ENCODE measurements around the gene DAP3. TPM values are rescaled to one million over a fixed set of nuclear protein-coding genes. Genes with fewer than 3 reads are reported as not detected.

Gene DAP3
- total and polyA plus RNA-seq, 10 of the 15 experiments (the other 5 are each of a cell fraction or from before 2014, with no cell fraction given): 60.0 to 223 (median 138) TPM

GRCh38 chr1:155725142-155725541 lies 36.3 kb downstream of the DAP3 start (continued):
- TF ChIP-seq NKRF (conservative IDR thresholded peaks at IDR 0.05): no peak
- TF ChIP-seq TCF12 (IDR thresholded peaks at IDR 0.05; ENCODE audit: low read depth, low read length): no peak
- TF ChIP-seq, protein P1, sequence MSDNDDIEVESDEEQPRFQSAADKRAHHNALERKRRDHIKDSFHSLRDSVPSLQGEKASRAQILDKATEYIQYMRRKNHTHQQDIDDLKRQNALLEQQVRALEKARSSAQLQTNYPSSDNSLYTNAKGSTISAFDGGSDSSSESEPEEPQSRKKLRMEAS (IDR thresholded peaks at IDR 0.05; ENCODE audit: low read depth, low read length): no peak
- no peak for TF ChIP-seq CREM (IDR thresholded peaks at IDR 0.05; ENCODE audit: low read depth)
- TF ChIP-seq EP300 (IDR thresholded peaks at IDR 0.05; ENCODE audit: borderline replicate concordance in 1 of 2, control insufficient read depth in 1 of 2, low read depth in 2 of 2, low read length in 2 of 2): no peak
- no peak for TF ChIP-seq TAF1 (IDR thresholded peaks at IDR 0.05; ENCODE audit: borderline replicate concordance, low read depth, low read length)

GRCh38 chr1:155729031-155729898 lies 40.4 kb downstream of the DAP3 start:
- Histone ChIP-seq H3K79me2 (ENCODE audit: control insufficient read depth, insufficient read depth, low read length) (no peaks in the 10 kb centered on the region), H3K9ac (ENCODE audit: control insufficient read depth, insufficient read depth, low read length) (no peak overlapping the region), H3K27me3 (replicated peaks in 1 of 2; ENCODE audit: control insufficient read depth in 2 of 2, insufficient read depth in 2 of 2, low read length in 1 of 2) (no peaks in the 10 kb centered on the region), H3K4me1 (ENCODE audit: control insufficient read depth, insufficient read depth, low read length) (no peaks in the 10 kb centered on the region), H3K4me3 (no peak overlapping the region), H3K9me3 (replicated peaks; ENCODE audit: control insufficient read depth, insufficient read depth, low read length) (no peaks in the 10 kb centered on the region), H3K36me3 (ENCODE audit: control insufficient read depth in 2 of 2, insufficient read depth in 2 of 2, low read length in 1 of 2) (peaks cover 8 to 14% of the 10 kb centered on the region in 2 experiments), H3K27ac (ENCODE audit: control insufficient read depth, insufficient read depth) (no peak overlapping the region), H2AFZ (ENCODE audit: control insufficient read depth, low read depth, low read length) (no peak overlapping the region), H3K4me2 (ENCODE audit: control insufficient read depth, insufficient read depth) (no peak overlapping the region), H4K20me1 (ENCODE audit: control insufficient read depth, insufficient read depth) (no peaks in the 10 kb centered on the region)
- SMC1A ChIA-PET (ENCODE audit: uncharacterized antibody, unreplicated experiment): interaction anchor here (0.8 to 1.5 kb wide), 5 partner anchors 9 to 92 kb away, joined by 3 to 6 read pairs (median 3); no protein-coding TSS in a partner anchor
- FAIRE-seq: peak; percentile 72
- no peak for DNase-seq (ENCODE audit: low read depth, low spot score)
- ATAC-seq: peak; percentile 73
- CTCF ChIA-PET: interaction anchor here (0.8 to 1.8 kb wide), 12 partner anchors 15 to 478 kb away, joined by 3 to 7 read pairs (median 3); no protein-coding TSS in a partner anchor
- 78% methylated on average over 12 of the region's 12 CpGs for WGBS (ENCODE audit: insufficient coverage, insufficient replicate concordance, low lambda C conversion rate, missing lambda C conversion rate)
- BruUV-seq (replicated peaks): no TSS peak
- no peak for TF ChIP-seq NR2C2 (IDR thresholded peaks at IDR 0.05; ENCODE audit: borderline replicate concordance, control insufficient read depth, insufficient read length, low read depth)
- peak; percentile 67 for TF ChIP-seq RAD21 (IDR thresholded peaks at IDR 0.05; ENCODE audit: insufficient read depth, low read depth, low read length)
- TF ChIP-seq, protein P2, sequence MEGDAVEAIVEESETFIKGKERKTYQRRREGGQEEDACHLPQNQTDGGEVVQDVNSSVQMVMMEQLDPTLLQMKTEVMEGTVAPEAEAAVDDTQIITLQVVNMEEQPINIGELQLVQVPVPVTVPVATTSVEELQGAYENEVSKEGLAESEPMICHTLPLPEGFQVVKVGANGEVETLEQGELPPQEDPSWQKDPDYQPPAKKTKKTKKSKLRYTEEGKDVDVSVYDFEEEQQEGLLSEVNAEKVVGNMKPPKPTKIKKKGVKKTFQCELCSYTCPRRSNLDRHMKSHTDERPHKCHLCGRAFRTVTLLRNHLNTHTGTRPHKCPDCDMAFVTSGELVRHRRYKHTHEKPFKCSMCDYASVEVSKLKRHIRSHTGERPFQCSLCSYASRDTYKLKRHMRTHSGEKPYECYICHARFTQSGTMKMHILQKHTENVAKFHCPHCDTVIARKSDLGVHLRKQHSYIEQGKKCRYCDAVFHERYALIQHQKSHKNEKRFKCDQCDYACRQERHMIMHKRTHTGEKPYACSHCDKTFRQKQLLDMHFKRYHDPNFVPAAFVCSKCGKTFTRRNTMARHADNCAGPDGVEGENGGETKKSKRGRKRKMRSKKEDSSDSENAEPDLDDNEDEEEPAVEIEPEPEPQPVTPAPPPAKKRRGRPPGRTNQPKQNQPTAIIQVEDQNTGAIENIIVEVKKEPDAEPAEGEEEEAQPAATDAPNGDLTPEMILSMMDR (IDR thresholded peaks at IDR 0.05 in 2 of 3, conservative IDR thresholded peaks at IDR 0.05 in 1 of 3; ENCODE audit: control insufficient read depth in 2 of 3, extremely low read depth in 1 of 3, insufficient read depth in 1 of 3, low read depth in 3 of 3, low read length in 3 of 3): peak; percentile 51 to 68 (median 60)
- peak; percentile 38; the same call in 1 of the 2 replicates for TF ChIP-seq SMC3 (IDR thresholded peaks at IDR 0.05; ENCODE audit: borderline replicate concordance, low read length)
- in situ Hi-C loops (cut with MboI) (no loop called here), intact Hi-C loops (cut with micrococcal nuclease; ENCODE audit: unreplicated experiment) (no loop called here)
- POLR2A ChIA-PET: interaction anchor here (1.2 kb wide), 1 partner anchor 12 kb away, joined by 3 read pairs; no protein-coding TSS in a partner anchor
- RAD21 ChIA-PET (ENCODE audit: unreplicated experiment): interaction anchor here (0.7 to 2.1 kb wide), 2 partner anchors 44 to 479 kb away, joined by 3 to 7 read pairs; no protein-coding TSS in a partner anchor

Data from GM12878 (cell line).